NCI-H526 (cell line): ENCODE data around the gene NLK.
"Not testable (repeated sequence)": the region's sequence is repeated elsewhere in the genome, so short reads cannot be mapped to it uniquely, and the experiment has no call there.

Experiments used
- DNase-seq, 2 experiments: peaks; one replicate each; lab custom pipeline; 2025; lab: John Stamatoyannopoulos, UW

The NLK gene

GRCh38 chr17:28230607-28231006, 188.1 kb downstream of the NLK start:
- DNase-seq = not testable (repeated sequence)

GRCh38 chr17:28231624-28232023, 189.1 kb downstream of the NLK start:
- not testable (repeated sequence) for DNase-seq

DNA sequence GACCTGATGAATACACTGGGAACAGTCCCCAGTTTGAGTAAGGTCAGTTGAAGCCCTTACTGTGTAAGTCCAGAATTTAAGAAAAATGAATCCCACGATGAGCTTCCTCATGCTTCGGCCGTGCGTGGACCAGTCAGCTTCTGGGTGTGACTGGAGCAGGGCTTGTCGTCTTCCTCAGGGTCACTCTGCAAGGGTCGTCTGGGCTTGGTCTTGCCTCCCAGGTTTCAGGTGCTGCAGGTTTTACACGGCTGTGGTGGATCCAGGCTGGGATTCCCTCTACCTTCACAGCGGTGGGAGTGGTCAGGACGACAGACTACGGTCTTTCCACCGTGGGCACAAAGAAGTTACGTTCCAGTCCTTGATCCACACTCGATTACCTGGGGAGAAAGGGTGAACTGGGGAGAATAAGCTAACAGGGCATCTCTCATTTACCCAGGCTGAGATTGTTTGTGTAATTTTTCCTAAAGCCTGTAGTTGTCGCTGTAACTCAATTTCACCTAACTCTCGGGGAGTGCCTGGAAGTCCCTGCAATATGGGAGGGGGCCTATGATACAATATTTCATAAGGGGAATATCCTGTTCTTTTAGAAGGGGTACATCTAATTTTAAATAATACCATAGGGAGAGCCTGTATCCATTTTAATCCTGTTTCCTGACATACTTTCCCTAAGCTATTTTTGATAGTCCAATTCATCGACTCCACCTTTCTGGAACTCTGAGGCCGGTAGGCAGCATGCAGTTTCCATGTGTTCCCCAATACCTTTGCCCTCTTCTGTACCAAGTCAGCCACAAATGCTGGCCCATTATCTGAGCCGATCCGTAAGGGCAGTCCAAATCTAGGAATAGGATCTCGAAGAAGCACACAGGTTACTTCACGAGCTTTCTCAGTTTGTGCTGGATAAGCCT, 190.7 kb downstream of the NLK start:
- peak in 1 of 2 experiments; percentile 58 for DNase-seq

DNA sequence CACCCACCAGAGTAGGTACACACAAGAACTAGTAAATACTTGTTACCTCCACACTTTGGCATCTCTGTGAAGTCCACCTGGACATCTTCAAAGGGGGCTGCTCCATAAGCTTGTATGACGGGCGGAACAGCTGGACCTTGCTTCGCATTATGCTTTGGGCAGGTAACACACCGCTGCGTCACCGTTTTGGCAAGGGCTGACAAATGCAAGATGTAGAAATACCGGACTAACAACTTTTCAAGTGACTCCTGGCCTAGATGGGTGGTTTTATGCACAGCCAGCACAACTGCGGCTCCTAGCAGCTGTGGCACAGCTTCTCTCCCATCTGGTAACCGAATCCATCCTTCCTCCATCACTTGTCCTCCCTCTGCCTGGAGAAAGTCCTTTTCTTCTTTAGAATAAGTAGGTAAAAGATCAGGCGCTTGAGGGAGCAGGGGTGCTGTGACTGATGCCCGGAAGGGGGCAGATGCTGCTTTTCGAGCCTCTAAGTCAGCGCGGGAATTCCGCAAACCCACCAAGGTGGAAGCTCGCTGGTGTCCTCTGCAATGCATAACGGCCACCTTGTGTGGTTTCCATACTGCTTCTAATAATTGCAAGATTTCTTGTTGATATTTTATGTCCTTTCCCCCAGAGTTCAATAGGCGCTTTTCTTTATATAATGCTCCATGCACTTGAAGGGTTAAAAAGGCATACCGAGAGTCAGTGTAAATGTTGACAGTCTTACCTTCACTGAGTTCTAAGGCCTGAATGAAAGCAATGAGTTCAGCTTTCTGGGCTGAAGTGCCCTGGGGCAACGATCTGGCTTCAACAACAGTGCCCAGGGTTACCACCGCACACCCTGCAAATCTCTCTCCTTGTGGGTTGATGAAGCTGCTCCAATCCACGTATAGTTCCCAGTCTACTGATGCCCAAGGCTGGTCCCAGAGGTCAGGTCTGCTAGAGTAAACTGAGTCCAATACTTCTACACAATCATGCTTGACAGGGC, 191.7 kb downstream of the NLK start:
- DNase-seq = peak; percentile 81 to 90

- not testable (repeated sequence) for DNase-seq
These were observed 192.7 kb downstream of the NLK start for GRCh38 chr17:28235066-28235700.

DNA sequence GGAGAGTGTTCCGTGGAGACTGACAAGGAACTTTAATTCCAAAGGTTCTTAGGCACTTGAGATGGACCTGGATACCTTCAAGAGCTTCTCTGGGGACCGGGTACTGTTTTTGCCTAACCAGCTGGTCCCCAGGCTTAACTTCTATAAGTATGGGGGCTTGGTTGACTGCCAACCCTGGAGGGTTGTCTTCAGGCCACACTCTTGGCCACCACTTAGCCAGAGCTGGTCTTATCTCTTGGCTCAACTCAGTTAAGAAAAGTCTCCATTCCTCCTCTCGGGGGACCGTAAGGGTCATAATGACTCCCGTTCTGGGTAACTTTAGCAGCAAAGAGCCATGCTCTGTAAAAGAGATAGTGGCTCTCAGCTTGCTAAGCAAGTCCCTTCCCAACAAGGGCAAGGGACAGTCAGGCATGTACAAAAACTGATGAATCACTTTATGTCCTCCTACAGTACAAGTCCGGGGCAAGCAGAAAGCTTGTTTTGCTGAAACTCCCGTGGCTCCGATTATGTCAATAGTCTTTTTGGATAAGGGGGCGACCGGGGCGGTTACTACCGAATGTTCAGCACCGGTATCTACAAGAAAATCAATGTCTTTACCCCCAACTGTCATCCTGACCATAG, 193.7 kb downstream of the NLK start:
- DNase-seq = not testable (repeated sequence)

- DNase-seq = not testable (repeated sequence)
These were observed 196.2 kb downstream of the NLK start for GRCh38 chr17:28238547-28239270.

DNA sequence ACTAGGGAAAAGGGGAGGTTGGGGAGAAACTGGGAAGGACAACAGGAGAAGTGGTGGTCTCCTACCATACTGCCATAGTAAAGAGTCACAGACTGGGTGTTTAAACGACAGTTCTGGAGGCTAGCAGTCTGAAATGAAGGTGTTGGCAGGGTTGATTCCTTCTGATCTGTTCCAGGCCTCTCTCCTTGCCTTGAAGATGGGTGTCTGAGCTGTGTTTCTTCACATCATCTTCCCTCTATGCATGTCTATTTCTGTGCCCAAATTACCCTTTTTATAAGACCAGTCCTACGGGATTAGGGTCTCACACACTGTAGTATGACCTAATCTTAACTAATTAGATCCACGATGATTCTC, 196.8 kb downstream of the NLK start:
- no peak for DNase-seq

DNA sequence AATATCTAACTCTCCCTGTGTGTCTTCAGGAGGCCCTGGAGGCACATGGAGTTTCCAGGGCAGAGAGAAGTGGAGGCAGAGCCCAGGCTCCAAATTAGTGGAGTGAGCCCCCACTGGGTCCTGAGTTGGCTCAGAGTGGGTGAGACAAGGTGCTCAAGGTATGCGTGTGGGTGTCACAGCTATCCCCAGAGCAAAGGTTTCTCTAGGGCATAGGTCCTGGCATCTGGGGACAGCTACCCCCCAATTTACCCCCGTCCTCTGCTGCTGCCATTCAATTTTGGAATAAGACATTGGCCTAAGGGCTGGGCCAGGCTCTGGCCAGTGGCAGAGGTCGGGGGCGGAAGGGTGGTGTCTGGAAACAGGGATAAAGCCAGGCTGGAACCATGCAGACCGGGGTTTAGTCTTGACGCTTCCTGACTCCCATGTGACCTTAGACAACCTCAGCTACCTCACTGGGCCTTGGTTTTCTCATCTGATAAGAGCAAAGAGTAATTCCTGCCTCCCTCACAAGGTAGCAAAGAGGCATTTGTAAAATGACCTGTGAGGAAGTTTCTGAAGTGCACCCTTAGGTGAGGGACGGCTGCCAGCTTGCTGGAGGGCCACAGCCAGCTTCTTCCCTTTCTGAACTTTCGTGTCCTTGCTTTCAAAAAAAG, 198.3 kb downstream of the NLK start:
- no peak for DNase-seq

DNA sequence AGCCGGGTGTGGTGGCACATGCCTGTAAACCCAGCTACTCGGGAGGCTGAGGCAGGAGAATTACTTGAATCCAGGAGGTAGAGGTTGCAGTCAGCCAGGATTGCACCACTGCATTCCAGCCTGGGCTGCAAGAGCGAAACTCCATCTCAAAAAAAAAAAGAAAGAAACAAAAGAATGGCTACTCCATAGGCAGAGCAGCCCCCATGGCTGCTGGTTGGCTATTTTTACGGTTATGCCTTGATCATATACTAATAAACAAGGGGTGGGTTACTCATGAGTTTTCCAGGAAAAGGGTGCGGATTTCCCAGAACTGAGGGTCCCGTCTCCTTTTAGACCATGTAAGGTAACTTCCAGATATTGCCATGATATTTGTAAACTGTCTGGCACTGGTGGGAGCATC, 200.3 kb downstream of the NLK start:
- DNase-seq = no peak

- DNase-seq = not testable (repeated sequence)
These were observed 200.8 kb downstream of the NLK start for GRCh38 chr17:28243268-28243667.

GRCh38 chr17:28244446-28244845, 202.0 kb downstream of the NLK start:
- no peak for DNase-seq
